ENCODE results near the gene OXCT2. TPM values are rescaled to one million over a fixed set of nuclear protein-coding genes. Genes with fewer than 3 reads are reported as not detected.

OXCT2 gene
- polyA plus RNA-seq, 1 of the 3 experiments (the other 2 are of a cell fraction), result 0.44 TPM

DNA sequence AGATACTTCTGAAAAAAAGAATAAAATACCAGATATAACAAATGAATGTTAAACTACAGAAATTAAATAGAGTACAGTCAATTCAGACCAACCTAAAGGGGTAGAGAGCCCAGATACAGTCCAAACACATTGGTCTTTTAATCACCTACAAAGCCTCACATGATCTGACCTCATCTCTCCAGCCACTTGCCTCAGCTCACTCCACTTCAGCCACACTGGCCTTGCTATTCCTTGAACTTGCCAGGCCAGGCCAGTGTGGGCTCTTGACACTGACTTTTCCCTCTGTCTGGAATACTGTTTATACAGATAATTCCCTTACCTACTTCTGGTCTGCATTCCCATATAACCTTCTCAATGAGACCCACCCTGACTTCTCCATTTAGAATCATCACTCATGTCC, 49.5 kb downstream of the OXCT2 start:
- no peak for DNase-seq
- Histone ChIP-seq H3K79me2 (ENCODE audit: insufficient read depth) (no peaks in the 10 kb centered on the region), H3K36me3 (replicated peaks in 1 of 2; ENCODE audit: control insufficient read depth in 1 of 2, insufficient read depth in 2 of 2, low read length in 1 of 2) (no peaks in the 10 kb centered on the region), H4K20me1 (ENCODE audit: insufficient read depth) (no peaks in the 10 kb centered on the region), H3K4me2 (no peak overlapping the region), H3K4me1 (ENCODE audit: control insufficient read depth in 1 of 2, insufficient read depth in 2 of 2, low read depth in 1 of 2, low read length in 1 of 2) (peaks cover 0 to 2% of the 10 kb centered on the region in 2 experiments; a peak in 1 of 4 replicates), H3K27me3 (ENCODE audit: insufficient read depth) (peaks cover 10% of the 10 kb centered on the region; the same call in 1 of the 2 replicates), H3K4me3 (ENCODE audit: low read depth in 2 of 2, low read length in 1 of 2) (no peak overlapping the region), H3F3A (replicated peaks; ENCODE audit: insufficient read depth) (no peaks in the 10 kb centered on the region), H3K9me3 (no peaks in the 10 kb centered on the region), H2AFZ (ENCODE audit: low read depth) (no peak overlapping the region), H3K9ac (no peak overlapping the region), H3K9me2 (no peaks in the 10 kb centered on the region), H3K27ac (ENCODE audit: low read depth in 2 of 2, low read length in 1 of 2) (no peak overlapping the region)
- CTCF ChIA-PET, result interaction anchor here (0.8 to 1.4 kb wide), 3 partner anchors 20 to 115 kb away, joined by 3 to 9 read pairs (median 7); no protein-coding TSS in a partner anchor
- TF ChIP-seq RFX5 (IDR thresholded peaks at IDR 0.05; ENCODE audit: low read length) (no peak), RXRA (IDR thresholded peaks at IDR 0.05; ENCODE audit: borderline replicate concordance, low read depth) (no peak), RAD21 (IDR thresholded peaks at IDR 0.05; ENCODE audit: low read length) (no peak), RCOR1 (IDR thresholded peaks at IDR 0.05; ENCODE audit: low read length) (no peak), FOXJ3 (CRISPR knock-in tag; IDR thresholded peaks at IDR 0.05) (no peak)
- TF ChIP-seq, protein P1, sequence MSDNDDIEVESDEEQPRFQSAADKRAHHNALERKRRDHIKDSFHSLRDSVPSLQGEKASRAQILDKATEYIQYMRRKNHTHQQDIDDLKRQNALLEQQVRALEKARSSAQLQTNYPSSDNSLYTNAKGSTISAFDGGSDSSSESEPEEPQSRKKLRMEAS (IDR thresholded peaks at IDR 0.05; ENCODE audit: low read depth), result no peak
- POLR2A ChIA-PET, result no interaction called here

DNA sequence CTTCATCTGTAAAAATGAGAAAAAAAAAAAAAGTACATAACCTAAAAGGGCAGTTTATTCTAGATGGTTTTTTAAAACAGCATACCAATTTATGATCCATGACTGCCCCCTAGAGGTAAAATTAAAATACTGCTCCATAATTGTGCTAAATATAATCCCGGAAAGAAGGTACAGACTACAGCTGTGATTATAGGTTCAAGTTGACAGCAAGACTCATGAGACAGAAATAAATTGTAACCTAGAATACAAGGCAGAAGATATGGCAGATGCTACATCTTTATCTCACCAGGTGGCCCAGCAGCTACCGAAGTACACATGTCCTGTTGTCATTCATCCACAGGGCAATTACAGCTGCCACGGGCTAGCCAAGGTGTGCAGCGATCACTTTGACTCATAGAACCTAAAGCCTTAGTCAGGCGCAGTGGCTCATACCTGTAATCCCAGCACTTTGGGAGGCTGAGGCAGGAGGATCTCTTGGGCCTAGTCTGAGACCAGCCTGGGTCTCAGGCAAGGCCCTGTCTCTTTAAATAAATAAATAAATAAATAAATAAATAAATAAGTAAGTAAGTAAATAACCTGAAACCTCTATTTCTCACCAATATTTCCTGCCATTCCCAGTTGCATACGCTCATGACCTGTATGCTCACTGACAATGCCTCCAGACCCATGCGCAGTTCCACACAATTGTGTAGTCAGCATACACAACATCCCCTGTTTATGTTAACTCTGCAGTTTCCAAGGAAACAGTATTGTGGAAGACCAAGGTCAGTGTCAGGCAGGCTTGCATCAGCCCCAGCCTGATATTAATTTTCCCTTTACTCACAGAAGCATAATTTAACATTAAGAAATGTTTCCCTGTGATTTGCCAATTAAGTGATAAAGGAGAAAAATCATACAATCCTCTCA, 50.8 kb downstream of the OXCT2 start:
- no peak overlapping the region for H3K27ac ChIP-seq (ENCODE audit: low read depth in 2 of 2, low read length in 1 of 2)
- peaks cover 10% of the 10 kb centered on the region; the same call in 1 of the 2 replicates for H3K27me3 ChIP-seq (ENCODE audit: insufficient read depth)
- CTCF ChIA-PET, result interaction anchor here (0.5 to 3.5 kb wide), 34 partner anchors 10 to 529 kb away, joined by 3 to 49 read pairs (median 4); partner anchors contain the start of gene MYCL
- no peak overlapping the region for H3K4me2 ChIP-seq
- POLR2A ChIA-PET, result interaction anchor here (0.6 kb wide), 1 partner anchor 653 kb away, joined by 3 read pairs; no protein-coding TSS in a partner anchor
- H3K4me3 ChIP-seq (ENCODE audit: low read depth in 2 of 2, low read length in 1 of 2), result no peak overlapping the region; a peak in 1 of 4 replicates
- H3K79me2 ChIP-seq (ENCODE audit: insufficient read depth), result no peaks in the 10 kb centered on the region
- WGBS (ENCODE audit: low lambda C conversion rate), result 43% methylated on average over 7 of the region's 7 CpGs
- peaks cover 0 to 2% of the 10 kb centered on the region in 2 experiments; a peak in 1 of 4 replicates for H3K4me1 ChIP-seq (ENCODE audit: control insufficient read depth in 1 of 2, insufficient read depth in 2 of 2, low read depth in 1 of 2, low read length in 1 of 2)
- no peak overlapping the region for H2AFZ ChIP-seq (ENCODE audit: low read depth)
- TF ChIP-seq, protein P2, sequence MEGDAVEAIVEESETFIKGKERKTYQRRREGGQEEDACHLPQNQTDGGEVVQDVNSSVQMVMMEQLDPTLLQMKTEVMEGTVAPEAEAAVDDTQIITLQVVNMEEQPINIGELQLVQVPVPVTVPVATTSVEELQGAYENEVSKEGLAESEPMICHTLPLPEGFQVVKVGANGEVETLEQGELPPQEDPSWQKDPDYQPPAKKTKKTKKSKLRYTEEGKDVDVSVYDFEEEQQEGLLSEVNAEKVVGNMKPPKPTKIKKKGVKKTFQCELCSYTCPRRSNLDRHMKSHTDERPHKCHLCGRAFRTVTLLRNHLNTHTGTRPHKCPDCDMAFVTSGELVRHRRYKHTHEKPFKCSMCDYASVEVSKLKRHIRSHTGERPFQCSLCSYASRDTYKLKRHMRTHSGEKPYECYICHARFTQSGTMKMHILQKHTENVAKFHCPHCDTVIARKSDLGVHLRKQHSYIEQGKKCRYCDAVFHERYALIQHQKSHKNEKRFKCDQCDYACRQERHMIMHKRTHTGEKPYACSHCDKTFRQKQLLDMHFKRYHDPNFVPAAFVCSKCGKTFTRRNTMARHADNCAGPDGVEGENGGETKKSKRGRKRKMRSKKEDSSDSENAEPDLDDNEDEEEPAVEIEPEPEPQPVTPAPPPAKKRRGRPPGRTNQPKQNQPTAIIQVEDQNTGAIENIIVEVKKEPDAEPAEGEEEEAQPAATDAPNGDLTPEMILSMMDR (IDR thresholded peaks at IDR 0.05), result peak; percentile 84
- TF ChIP-seq SMC3 (IDR thresholded peaks at IDR 0.05; ENCODE audit: low read depth, low read length) (peak; percentile 62), RAD21 (IDR thresholded peaks at IDR 0.05; ENCODE audit: low read length) (peak; percentile 88), EZH2phosphoT487 (IDR thresholded peaks at IDR 0.05; ENCODE audit: borderline replicate concordance, low read depth) (no peak)
- TF ChIP-seq, protein P3, sequence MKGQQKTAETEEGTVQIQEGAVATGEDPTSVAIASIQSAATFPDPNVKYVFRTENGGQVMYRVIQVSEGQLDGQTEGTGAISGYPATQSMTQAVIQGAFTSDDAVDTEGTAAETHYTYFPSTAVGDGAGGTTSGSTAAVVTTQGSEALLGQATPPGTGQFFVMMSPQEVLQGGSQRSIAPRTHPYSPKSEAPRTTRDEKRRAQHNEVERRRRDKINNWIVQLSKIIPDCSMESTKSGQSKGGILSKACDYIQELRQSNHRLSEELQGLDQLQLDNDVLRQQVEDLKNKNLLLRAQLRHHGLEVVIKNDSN (IDR thresholded peaks at IDR 0.05; ENCODE audit: borderline replicate concordance, low read depth), result no peak
- TF ChIP-seq, protein P4, sequence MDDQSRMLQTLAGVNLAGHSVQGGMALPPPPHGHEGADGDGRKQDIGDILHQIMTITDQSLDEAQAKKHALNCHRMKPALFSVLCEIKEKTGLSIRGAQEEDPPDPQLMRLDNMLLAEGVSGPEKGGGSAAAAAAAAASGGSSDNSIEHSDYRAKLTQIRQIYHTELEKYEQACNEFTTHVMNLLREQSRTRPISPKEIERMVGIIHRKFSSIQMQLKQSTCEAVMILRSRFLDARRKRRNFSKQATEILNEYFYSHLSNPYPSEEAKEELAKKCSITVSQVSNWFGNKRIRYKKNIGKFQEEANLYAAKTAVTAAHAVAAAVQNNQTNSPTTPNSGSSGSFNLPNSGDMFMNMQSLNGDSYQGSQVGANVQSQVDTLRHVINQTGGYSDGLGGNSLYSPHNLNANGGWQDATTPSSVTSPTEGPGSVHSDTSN (IDR thresholded peaks at IDR 0.05), result no peak
- TF ChIP-seq, protein P1 (IDR thresholded peaks at IDR 0.05; ENCODE audit: low read depth), result no peak
- TF ChIP-seq, protein P5, sequence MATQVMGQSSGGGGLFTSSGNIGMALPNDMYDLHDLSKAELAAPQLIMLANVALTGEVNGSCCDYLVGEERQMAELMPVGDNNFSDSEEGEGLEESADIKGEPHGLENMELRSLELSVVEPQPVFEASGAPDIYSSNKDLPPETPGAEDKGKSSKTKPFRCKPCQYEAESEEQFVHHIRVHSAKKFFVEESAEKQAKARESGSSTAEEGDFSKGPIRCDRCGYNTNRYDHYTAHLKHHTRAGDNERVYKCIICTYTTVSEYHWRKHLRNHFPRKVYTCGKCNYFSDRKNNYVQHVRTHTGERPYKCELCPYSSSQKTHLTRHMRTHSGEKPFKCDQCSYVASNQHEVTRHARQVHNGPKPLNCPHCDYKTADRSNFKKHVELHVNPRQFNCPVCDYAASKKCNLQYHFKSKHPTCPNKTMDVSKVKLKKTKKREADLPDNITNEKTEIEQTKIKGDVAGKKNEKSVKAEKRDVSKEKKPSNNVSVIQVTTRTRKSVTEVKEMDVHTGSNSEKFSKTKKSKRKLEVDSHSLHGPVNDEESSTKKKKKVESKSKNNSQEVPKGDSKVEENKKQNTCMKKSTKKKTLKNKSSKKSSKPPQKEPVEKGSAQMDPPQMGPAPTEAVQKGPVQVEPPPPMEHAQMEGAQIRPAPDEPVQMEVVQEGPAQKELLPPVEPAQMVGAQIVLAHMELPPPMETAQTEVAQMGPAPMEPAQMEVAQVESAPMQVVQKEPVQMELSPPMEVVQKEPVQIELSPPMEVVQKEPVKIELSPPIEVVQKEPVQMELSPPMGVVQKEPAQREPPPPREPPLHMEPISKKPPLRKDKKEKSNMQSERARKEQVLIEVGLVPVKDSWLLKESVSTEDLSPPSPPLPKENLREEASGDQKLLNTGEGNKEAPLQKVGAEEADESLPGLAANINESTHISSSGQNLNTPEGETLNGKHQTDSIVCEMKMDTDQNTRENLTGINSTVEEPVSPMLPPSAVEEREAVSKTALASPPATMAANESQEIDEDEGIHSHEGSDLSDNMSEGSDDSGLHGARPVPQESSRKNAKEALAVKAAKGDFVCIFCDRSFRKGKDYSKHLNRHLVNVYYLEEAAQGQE (IDR thresholded peaks at IDR 0.05; ENCODE audit: low read depth, low read length), result no peak
- no peaks in the 10 kb centered on the region for H3K9me2 ChIP-seq
- no peak overlapping the region for H3K9ac ChIP-seq
- H3K9me3 ChIP-seq, result no peaks in the 10 kb centered on the region
- H4K20me1 ChIP-seq (ENCODE audit: insufficient read depth), result no peaks in the 10 kb centered on the region
- no peaks in the 10 kb centered on the region for H3K36me3 ChIP-seq (replicated peaks in 1 of 2; ENCODE audit: control insufficient read depth in 1 of 2, insufficient read depth in 2 of 2, low read length in 1 of 2)
- H3F3A ChIP-seq (replicated peaks; ENCODE audit: insufficient read depth), result no peaks in the 10 kb centered on the region
- DNase-seq, result peak; percentile 48
